G401.6 (cell line): Measurements from ENCODE around the gene SLC30A1.
"Not testable (repeated sequence)": the region's sequence is repeated elsewhere in the genome, so short reads cannot be mapped to it uniquely, and the experiment has no call there.

Source experiments
- FAIRE-seq: peaks from 2 replicates; lab custom pipeline; 2012; peaks lifted over from hg19 to GRCh38; lab: Jason Lieb, UNC

Gene SLC30A1, protein sequence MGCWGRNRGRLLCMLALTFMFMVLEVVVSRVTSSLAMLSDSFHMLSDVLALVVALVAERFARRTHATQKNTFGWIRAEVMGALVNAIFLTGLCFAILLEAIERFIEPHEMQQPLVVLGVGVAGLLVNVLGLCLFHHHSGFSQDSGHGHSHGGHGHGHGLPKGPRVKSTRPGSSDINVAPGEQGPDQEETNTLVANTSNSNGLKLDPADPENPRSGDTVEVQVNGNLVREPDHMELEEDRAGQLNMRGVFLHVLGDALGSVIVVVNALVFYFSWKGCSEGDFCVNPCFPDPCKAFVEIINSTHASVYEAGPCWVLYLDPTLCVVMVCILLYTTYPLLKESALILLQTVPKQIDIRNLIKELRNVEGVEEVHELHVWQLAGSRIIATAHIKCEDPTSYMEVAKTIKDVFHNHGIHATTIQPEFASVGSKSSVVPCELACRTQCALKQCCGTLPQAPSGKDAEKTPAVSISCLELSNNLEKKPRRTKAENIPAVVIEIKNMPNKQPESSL

DNA sequence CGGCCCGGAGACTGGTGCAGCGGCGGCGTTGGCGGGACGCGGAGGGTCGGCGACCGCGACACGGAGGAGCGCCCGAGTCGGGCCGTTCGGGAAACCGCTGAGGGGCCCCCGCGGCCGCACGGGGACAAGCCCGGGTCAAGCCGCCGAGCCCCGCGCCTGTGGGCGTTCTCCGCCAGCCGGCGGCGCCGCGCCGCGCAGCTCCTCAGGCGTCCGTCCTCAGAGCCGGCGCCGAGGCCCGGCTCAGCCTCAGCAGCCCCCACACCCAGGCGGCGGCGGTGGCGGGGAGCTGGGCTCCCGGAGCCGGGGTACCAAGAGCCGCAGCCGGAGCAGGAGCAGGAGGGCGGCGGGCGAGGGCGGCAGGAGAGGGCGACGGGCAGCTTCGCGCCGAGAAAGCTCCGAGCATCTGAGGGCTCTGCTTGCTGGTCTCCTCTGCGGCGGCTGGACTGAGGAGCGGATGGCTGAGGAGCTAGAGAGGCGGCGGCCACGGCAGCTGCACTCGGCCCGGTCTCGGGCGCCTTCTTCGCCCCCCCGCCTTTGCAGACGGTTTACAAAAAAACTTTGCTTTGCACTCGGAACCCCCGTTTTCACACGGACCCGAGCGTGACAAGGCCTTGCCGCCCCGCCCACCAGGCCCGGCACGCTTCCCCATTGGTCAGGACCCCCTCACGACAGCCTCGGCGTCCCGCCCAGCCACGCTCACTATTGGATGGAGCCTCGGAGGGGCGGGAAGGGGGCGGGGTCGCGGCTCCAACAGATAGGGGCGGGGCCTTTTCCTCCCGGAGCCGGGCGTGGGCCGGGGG is at the start of gene SLC30A1:
Gene SLC30A1 (minus strand): TSS at position 522 of the 800 bp plus-strand sequence. CDS start 549 bp downstream, outside the sequence.
- FAIRE-seq, result peak; percentile 93

DNA sequence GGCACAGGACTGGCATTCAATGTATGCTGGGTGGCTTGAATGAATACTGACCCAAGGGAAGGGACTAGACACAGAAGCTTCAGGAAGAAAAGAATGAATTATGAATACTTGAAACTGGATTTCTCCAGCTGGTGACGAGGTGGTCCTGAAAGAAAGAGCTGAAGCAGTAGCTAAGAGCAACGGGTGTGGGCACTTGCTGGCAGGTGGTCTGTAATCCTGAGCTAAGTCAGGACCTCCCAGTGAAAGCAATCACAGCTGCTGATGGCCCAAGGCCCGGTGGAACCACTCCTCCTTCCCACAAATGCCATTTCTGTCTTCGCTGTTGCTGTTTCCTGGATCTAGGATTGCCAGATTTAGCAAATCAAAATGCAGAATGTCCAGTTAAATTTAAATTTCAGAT is 49.5 kb upstream of the SLC30A1 start:
- FAIRE-seq, result no peak

DNA sequence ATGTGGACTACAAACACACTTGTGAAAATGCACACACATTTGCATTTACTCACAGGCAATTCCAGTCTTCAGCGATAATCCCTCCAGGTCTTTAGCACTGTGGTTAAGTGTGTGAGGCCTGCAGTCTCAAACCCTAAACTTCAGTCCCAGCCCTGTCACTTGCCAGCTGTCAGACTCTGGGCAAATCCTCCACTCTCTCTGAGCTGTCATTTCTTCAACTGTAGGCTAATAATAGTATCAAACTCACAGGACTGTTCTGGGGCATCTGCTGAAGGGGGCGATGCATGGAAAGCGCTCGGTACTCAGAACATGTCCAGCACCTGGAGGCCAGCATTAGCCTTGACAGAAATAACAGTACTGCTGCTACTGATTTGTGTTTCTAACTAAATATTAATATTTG is 48.3 kb upstream of the SLC30A1 start:
- FAIRE-seq, result no peak

DNA sequence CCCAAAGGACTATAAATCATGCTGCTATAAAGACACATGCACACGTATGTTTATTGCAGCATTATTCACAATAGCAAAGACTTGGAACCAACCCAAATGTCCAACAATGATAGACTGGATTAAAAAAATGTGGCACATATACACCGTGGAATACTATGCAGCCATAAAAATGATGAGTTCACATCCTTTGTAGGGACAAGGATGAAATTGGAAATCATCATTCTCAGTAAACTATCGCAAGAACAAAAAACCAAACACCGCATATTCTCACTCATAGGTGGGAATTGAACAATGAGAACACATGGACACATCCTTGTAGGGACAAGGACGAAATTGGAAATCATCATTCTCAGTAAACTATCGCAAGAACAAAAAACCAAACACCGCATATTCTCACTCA is 46.9 kb upstream of the SLC30A1 start:
- FAIRE-seq, result not testable (repeated sequence)

DNA sequence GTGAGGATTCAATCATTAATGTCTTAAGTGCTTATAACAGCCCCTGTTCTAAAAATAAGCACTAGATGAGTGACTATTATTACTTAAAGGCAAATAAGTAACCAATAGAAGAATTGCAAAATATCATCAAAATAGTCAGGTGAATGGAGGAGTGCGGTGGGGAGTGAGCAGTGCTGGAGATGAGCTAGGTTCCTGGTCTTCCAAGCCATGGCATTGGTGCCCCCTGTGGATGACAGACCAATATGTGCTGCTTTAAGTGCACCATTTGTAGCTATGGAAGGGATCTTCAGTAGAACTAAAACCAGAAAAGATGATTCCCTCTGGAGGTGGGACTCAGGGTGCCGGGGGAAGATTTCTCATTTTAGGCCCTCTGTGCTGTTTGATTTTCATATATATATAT is 46.1 kb upstream of the SLC30A1 start:
- FAIRE-seq, result no peak

DNA sequence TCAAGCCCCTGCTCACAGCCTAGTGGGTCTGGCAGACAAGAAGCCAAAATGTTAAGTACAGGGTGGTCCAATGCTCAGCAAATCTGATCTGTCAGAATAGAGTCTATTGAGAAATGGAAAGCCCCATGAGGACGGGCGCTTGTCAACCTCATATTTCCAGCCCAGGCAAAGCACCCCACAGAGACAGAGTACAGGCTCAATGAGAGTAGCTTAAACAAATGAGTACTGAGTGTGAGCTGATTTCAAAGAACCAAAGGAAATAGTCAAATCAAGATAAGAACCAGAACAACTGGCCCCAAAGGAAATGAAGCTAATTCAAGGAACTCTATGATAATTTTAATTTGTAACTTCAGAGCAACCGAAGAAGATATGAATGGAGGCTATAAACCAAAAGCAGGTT is 44.6 kb upstream of the SLC30A1 start:
- FAIRE-seq, result no peak

DNA sequence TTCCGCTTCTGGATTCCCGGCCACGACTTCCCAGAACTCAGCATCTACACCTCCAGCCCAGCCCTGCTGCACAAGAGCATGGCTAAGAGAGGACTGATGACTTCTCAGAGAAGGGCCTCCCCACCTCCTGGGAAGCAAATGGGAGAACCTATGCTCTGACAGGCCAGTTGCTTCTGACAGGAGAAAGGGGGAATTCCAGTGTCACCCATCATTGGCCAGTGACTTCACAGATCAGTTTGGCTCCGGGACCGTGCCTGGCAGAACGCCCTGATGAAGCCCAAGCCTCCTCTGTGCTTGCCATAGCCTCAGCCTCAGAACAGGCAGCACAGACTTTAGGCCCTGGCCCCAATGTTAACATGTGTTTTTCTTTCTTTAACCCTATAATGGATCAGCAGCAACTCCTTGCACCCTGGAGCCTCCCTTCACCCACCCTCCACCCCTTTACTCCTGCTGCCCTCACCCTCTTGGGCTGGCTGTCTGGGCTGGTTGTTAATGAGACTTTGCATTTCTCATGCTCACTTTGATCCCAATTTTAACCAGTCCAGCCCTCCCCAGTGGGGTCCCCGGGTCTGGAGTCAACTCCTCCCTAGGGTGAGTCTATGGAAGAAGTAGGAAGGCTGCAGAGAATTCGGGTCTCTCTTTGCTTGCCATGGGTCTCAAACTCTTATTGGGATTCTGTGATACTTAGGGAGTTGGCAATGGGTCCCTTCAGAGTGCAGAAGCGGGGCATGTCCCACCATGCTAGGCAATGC is 42.7 kb upstream of the SLC30A1 start:
- FAIRE-seq, result no peak

DNA sequence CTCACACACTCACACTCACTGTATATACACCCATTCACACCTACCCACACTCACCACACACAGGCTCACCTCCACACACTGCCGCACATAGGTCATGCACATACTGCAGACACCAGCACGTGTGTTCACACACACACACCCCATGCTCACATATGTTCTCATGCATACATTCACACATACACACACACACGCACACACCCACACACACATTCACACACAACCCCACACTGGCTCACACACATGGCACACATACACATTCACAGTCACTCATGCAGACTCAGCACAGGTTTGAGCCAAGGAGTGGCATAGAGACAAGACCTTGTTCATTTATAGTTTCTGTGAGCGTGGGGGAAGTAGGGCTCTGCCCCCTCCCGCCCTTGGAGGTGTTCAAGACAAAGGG is 41.1 kb upstream of the SLC30A1 start:
- no peak for FAIRE-seq

DNA sequence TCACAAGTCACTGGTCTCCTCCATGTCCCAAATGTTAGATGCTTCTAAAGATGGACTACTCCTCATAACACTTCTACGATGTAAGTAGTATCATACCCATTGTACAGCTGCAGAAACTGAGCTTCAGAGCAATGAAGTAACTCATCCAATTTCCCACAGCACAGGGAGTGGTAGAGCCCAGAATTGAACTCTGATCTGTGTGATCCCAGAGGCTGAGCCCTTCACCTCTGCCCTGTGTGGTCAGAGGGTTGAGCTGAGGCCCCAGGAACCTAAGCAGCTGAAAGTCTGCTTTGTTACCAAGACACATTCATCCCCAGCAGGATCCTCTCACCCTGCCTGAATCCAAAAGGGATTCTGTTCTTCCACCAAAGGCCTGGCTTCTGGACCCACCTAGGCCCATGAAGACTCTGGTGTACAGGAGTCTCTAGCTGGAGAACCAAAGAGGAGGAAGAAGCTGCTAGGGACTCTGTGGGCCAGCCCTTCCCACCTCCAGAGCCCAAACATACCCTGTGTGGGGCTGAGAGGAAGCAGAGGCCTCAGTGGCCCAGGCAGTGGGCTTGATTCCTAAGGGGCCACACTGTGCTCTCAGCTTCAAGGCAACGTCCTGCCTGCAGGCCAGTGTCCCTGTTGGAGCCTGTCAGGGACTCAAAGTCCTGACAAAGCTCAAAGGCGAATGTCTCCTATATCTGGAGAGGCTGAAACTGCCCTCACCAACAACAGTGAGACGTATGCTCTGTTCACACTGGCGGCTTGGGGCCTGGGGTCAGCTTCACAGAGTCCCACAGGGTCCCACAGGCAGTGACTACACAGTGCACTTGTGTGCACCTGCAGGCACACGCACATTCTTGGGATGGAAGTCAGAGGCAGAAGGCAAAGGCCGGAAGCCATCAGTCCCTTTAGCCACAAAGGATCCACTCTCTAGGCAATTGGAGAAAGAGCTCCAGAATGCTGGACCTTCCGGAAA is 40.4 kb upstream of the SLC30A1 start:
- no peak for FAIRE-seq

DNA sequence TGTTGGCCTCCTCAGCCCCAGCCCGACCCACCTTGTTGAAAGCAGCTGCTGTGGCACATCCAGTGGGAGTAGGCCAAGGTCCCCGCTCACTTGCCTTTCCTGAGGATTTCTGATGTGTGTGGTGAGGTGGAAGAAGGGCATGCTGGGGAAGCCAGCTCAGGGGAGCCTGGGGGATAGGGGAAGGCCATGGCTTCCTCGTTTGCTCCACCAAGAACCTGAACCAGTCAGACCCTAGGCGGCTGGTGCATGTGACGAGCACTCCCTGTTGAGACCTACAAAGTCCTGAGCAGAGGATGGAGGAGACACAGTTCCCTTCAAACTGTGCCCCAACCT is 38.0 kb upstream of the SLC30A1 start:
- FAIRE-seq, result no peak

DNA sequence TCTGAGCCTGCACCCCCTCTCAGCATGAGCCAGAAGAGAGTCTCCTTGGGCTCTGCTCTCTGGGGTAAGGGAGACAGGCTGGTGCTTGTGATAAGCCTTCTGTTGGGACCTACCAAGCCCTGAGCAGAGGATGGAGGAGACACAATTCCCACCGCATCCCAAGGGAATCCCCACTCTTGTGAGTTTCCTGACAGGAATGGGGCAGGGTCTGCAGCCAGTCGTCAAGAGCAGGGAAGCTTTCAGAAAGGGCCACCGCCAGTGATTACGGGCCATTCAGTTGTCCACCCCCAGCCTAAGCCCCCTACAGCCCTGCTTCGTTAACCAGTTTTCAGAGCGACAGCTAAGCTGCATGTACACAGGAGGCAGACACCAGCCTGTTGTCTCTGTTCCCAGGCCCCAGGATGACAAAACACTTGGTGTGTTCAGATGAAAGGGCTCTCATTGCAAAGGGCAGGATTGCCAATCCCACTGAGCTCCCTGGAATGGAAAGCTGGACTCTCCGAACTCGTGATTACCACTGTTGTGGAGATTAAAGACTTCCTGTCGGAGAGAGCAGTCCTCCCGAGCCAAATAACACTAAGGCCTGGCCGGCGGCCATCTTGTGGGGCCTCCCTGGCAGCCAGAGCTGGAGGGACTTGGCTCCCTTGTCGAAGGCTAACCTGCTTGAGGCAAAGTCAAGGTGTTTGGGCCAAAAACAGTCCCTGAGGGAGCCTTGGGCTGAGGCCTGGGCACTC is 37.4 kb upstream of the SLC30A1 start:
- FAIRE-seq, result no peak

DNA sequence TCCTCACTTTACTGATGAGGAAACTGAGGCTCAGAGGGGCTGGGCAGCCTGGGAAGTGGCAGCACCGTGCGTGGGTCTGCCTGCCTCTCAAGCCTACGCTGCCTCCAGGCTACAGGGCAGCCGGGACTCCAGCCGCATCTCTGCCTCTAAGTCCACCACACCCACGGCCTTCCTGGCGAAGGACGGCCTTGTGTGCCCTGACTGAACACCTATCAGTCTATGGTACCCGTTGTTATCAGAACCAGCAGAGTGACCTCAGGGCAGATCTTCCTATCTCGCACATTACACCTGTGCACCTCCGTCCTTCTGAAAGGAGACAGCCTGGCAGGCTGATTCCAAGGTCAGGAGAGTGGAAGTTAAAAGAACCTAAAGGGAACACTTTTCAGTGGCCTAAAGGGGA is 35.7 kb upstream of the SLC30A1 start:
- no peak for FAIRE-seq

DNA sequence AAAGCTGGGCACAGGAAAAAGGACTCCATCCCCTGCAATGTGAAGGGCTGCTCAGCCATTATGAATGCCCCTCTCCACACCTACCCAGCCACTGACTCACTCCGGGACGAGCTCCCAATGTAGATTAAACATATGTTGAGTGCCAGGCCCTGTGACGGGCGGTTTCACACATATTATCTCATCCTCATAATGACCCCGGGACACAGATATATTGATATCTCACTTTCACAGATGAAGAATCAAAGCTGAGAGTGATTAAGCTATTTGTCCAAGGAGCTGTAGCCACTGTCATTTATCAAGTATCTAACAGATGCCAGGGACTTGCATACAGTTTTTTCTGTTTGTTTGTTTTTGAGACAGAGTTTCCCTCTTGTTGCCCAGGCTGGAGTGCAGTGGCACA is 35.0 kb upstream of the SLC30A1 start:
- no peak for FAIRE-seq

DNA sequence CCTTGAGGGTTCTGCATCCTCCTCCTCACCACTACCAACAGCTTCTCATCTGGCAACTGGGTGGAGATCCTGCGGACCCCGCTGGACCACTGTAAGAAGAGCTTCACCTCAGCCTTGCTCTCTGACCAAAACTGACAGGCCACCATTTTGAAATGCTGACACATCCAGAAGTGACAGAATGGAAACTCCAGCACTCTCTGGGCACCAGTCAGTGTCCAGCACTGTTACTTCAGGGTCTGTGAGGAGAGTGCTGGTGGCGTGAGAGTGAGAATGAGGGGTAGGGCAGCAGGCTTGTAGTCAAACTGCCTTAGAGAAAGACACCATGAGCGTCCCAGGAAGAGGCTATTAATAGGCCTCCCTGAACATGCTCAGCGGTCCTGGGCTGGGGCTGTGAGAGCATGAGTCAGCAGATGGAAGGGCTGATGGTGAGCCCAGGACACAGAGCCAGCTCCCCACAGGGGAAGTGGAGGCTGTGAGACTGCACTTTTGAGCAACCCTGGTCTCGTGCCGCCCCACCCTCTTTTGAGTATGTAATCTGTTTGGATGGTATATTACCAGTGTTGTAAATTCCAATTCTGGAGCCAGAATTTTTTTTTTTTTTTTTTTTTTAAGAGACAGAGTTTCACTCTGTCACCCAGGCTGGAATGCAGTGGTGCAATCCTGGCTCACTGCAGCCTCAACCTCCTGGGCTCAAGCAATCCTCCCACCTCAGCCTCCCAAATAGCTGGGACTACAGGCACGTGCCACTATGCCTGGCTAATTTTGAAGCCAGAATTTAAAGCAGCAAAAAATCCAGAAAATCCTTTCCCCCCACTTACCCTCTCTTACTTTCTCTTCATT is 34.4 kb upstream of the SLC30A1 start:
- FAIRE-seq, result no peak

DNA sequence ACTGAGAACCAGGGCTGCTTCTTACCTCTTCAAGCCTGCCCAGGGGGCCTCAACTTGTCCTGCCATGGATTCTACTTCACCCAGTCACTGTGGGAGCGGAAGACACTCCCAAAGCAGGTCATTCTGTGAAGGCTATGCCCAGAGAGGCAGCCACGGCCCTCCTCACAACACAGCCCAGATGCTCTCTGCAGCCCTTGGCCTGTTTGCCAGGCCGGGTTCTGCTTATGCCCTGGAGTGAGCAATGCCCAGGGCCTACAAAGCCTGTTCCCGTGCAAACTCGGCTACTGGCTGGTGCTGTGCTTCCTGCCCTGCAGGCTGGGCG is 33.8 kb upstream of the SLC30A1 start:
- FAIRE-seq, result no peak

DNA sequence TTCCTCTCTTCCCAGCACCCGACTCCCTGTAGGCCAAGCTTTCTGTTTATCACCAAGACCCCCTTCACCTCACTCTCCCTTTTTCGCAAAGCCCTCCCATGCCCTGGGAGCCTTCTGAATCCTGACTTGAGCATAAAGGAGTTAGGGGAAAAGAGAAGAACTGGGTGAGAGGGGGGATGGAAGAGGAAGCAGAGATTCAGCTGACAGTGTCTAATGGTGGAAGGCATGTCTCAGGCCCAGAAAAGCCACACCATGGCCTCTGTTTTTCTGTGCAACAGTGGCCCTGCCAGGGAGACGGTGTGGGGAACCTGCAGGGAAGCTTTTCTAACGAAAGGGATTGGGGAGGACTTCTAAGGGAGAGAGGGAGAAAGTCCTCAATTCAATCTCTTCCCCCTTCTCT is 32.9 kb upstream of the SLC30A1 start:
- no peak for FAIRE-seq

DNA sequence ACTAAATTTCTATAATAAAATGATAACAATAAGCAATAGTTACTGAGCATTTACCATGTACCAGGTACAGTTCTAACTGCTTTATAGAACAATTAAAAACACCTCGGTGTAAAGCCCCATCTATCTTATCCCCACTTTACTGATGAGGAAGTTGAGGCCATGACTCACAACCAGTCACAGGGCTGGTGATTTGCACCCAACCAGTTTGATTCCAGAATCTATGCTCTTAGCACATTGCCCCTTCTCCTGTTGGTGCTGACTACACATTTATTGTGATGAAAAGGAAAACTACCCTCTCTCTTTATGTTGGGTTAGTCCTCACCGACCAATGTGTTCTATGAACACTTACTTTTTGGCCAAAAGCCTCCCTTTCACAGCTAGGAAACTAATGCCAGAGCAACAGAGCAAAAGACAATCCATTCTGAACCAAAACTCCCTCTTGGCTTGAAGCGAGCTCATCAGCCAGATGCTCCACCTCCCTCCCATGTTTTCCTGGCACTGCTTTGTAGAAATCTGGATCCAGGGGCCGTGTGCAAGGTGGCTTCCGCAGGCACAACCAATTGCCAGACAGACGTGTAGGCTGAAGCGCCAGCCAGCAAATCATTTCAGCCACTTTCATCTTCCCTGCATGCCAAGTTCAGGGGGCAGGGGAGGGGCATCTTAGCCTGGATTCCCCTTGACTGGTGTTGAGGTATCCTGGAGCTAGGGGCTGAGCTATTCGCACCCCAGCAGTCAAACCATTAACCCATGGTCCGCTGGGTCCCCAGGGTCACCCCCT is 32.0 kb upstream of the SLC30A1 start:
- FAIRE-seq, result no peak

DNA sequence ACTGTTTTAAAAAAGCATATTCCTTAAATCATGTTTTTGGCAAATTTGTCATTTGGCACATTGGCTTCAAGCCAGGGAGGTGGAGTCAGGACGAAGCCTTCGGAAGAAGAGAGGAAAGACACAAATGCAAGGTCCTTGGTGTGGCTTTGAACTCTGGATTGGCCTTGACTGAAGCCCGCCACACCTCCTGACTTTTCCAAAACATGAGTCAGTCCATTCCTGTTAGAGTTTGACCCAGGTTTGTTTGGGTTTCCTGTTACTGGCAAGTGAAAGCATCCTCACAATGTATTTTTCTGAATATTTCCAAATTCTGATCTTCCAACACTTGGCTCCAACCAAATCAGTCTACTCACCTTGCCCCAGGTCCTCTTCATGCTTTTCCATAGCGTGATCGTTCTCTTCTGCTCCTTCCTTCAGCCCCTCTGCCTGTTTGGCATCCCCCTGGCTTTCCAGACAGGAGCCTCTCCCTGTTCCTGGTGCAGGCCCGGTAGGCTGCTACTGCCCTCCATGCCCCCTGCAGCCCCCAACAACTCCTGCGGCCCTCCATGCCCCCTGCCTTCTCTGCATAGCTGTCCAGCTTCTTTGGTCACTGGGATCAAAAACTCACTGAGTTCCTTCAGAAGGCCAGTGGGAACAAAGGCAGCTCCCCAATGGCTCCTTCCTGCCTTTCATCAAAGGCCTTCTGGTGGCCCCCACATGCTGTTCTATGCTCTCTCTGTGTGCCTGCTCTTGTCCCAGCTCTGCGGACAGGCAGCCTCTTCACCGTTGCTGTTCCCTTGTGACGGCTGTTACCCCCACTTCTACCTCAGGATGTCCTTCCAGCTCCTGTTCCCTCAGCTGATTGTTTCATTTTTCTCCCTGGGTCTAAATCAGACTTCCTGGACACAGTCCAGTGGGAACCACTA is 30.4 kb upstream of the SLC30A1 start:
- FAIRE-seq, result no peak
